H1 (cell line): ENCODE data around the gene GPRIN1. TPM values are rescaled to one million over a fixed set of nuclear protein-coding genes. Genes with fewer than 3 reads are reported as not detected.

ENCODE experiments used
- ASH2L ChIP-seq: fragments of 200-600, 300-600 bp; sonication (generic); IDR thresholded peaks from one replicate; pipeline ENCODE4 v1.7.1; 2017; ENCODE audit warnings: low read length
- BCL11A ChIP-seq, 2 experiments: IDR thresholded peaks; one replicate each; pipeline ENCODE4 v1.6.1; 2011; ENCODE audit warnings: low read depth in 2 of 2, low read length in 2 of 2, mild to moderate bottlenecking in 2 of 2
- CBX8 ChIP-seq: fragments of 300-800, 300-1000 bp; sonication (generic); IDR thresholded peaks from 2 replicates; pipeline ENCODE4 v1.7.1; 2016; ENCODE audit warnings: low read depth, low read length, borderline replicate concordance
- EP300 ChIP-seq, 2 experiments: IDR thresholded peaks; 1 replicate in 1 of 2; 2 replicates in 1 of 2; pipeline ENCODE4 v1.6.1; 2011 to 2012; ENCODE audit warnings: low read depth in 2 of 2, low read length in 2 of 2, mild to moderate bottlenecking in 2 of 2, borderline replicate concordance in 1 of 2, inconsistent platforms in 1 of 2, moderate library complexity in 1 of 2
- JUND ChIP-seq: IDR thresholded peaks from 2 replicates; pipeline ENCODE4 v1.6.1; 2011; ENCODE audit warnings: mild to moderate bottlenecking, improper control_type of control experiment, low read length
- KDM5A ChIP-seq: fragments of 200-600 bp; IDR thresholded peaks from 2 replicates; pipeline ENCODE4 v1.7.1; 2012; ENCODE audit warnings: mild to moderate bottlenecking, low read length, inconsistent platforms, mixed read lengths
- PHF8 ChIP-seq: fragments of 200-600 bp; sonication (generic); conservative IDR thresholded peaks from 2 replicates; pipeline ENCODE4 v1.7.1; 2012; ENCODE audit warnings: low read depth, mild to moderate bottlenecking, inconsistent platforms, low read length, moderate library complexity
- POLR2A ChIP-seq, 2 experiments: IDR thresholded peaks; 1 replicate in 1 of 2; 2 replicates in 1 of 2; pipeline ENCODE4 v1.6.1; 2011; ENCODE audit warnings: low read depth in 2 of 2, low read length in 2 of 2, mild to moderate bottlenecking in 2 of 2; ENCODE audit errors: control extremely low read depth in 1 of 2
- POLR2AphosphoS5 ChIP-seq: IDR thresholded peaks from 2 replicates; pipeline ENCODE4 v1.6.1; 2011; ENCODE audit warnings: low read depth, low read length
- RBBP5 ChIP-seq: IDR thresholded peaks from 2 replicates; pipeline ENCODE4 v1.7.1; 2012; ENCODE audit warnings: low read depth, mild to moderate bottlenecking, inconsistent platforms, low read length, moderate library complexity, borderline replicate concordance
- RXRA ChIP-seq: IDR thresholded peaks from 2 replicates; pipeline ENCODE4 v1.6.1; 2011; ENCODE audit warnings: low read depth, mild to moderate bottlenecking, low read length, moderate library complexity; ENCODE audit not compliant: insufficient read depth
- TCF12 ChIP-seq: IDR thresholded peaks from 2 replicates; pipeline ENCODE4 v1.6.1; 2011; ENCODE audit warnings: low read depth, mild to moderate bottlenecking, low read length
- YY1 ChIP-seq: IDR thresholded peaks from 2 replicates; pipeline ENCODE4 v1.6.1; 2011; ENCODE audit warnings: low read depth, mild to moderate bottlenecking, low read length
- polyA plus RNA-seq, 7 experiments: library from polyadenylated mRNA; depleted of rRNA in 3 of 7; stranded (reverse) in 5 of 7; unstranded in 2 of 7; fragments of >200 nt in 5 of 7; fragments of 200-250 nt in 2 of 7; gene quantifications; 1 replicate in 5 of 7; 2 replicates in 1 of 7; 4 replicates in 1 of 7; pipeline versions ENCODE4 v1.2.1 to v1.2.3, GENCODE V29; 2011 to 2013; ENCODE audit warnings: missing spikeins in 2 of 7, mixed read lengths in 2 of 7
- total RNA-seq: library from RNA; stranded (reverse); fragmentation: NEBNext Ultra II Directional; extraction: Animal tissue kit (Norgen Biotek cat#: 25700); gene quantifications from 2 replicates; pipeline ENCODE4 v1.2.1, GENCODE V29; 2021
- TF ChIP-seq, protein P1 (sequence below): IDR thresholded peaks from 2 replicates; pipeline ENCODE4 v1.6.1; 2012; ENCODE audit warnings: low read length, inconsistent platforms

GPRIN1 gene
- total and polyA plus RNA-seq, 2 of the 8 experiments (the other 6 are each of a cell fraction or from before 2014, with no cell fraction given): 3.3 to 12.0 TPM

DNA sequence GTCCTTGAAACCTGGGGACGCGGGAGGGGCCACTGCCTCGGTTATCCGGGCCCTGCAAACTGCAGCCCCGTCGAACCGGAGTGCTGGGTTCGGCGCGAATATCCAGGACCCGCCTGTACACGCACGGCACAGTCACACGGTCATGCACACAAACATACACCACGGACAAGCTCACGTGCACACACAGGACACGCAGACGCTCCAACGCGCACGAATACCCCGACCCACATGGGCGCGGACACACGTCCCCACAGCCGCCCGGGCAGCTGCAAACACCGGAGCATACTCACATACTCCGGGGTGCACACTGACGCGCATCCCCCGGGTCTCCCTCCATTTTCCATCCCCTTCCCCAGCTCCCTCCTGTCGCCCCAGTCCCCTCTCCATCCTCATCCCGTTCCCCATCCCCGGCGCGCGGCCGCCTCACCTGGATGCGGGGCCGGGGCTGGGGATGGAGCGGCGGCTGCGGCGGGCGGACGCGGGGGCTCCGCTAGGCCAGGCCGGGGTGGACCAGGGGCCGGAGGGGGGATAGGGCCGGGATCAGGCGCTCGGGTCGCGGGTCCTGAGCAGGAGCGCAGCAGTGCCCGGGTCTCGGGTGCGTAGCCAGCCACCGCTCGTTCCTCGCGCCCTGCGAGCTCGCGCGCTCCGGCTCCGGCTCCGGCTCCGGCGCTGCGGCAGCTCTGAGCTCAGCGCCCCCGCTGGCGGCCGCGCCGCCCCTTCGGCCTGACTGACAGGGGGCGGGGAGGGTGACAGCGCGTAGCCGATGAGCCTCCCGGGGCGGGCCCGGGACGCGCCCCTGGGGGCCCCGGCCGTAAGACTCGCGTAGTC lies 20.1 kb upstream of the GPRIN1 start, which contains the start of the genes EIF4E1B and SNCB (continued):
- TF ChIP-seq TCF12 (peak; percentile 48; the same call in 1 of the 2 replicates), KDM5A (no peak), EP300 (IDR thresholded peaks at IDR 0.05; ENCODE audit: borderline replicate concordance in 1 of 2, low read depth in 2 of 2, low read length in 2 of 2) (no peak), PHF8 (peak; percentile 23), RXRA (no peak), BCL11A (IDR thresholded peaks at IDR 0.05; ENCODE audit: low read depth in 2 of 2, low read length in 2 of 2) (peak in 1 of 2 experiments; percentile 11), RBBP5 (peak; percentile 96), ASH2L (peak; percentile 98), POLR2AphosphoS5 (no peak), YY1 (peak; percentile 81), JUND (no peak), CBX8 (no peak), POLR2A (IDR thresholded peaks at IDR 0.05; ENCODE audit: control extremely low read depth in 1 of 2, low read depth in 2 of 2, low read length in 2 of 2) (no peak)
- TF ChIP-seq, protein P1, sequence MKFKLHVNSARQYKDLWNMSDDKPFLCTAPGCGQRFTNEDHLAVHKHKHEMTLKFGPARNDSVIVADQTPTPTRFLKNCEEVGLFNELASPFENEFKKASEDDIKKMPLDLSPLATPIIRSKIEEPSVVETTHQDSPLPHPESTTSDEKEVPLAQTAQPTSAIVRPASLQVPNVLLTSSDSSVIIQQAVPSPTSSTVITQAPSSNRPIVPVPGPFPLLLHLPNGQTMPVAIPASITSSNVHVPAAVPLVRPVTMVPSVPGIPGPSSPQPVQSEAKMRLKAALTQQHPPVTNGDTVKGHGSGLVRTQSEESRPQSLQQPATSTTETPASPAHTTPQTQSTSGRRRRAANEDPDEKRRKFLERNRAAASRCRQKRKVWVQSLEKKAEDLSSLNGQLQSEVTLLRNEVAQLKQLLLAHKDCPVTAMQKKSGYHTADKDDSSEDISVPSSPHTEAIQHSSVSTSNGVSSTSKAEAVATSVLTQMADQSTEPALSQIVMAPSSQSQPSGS: no peak
